ENCODE data around the gene FOXL1. TPM values are rescaled to one million over a fixed set of nuclear protein-coding genes. Genes with fewer than 3 reads are reported as not detected.

FOXL1 gene
- total RNA-seq, 1 donor, result 2.5 TPM

DNA sequence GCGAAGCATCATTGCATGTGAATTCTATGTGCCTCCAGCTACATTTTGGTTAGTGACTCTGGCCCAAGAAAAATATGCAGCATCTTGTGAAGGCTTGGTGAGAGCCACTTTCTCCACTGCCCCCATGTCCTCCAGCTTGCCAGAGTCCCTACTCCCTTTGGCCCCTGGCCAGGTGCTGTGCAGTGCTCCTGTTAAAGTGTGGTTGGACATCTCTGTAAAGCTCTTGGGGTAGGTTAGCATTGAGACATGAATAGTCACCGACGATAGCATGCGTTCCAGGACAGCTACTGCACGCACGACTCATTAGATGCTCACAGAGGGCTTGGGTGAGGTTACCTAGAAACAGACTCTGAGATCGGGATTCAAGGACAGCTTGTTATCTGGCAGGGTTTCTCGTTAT, 48.6 kb downstream of the FOXL1 start:
- no peak overlapping the region for H3K4me3 ChIP-seq (ENCODE audit: insufficient read depth, low read length)
- H3K4me2 ChIP-seq (ENCODE audit: insufficient read depth, low read length), result no peak overlapping the region
- TF ChIP-seq, protein P1, sequence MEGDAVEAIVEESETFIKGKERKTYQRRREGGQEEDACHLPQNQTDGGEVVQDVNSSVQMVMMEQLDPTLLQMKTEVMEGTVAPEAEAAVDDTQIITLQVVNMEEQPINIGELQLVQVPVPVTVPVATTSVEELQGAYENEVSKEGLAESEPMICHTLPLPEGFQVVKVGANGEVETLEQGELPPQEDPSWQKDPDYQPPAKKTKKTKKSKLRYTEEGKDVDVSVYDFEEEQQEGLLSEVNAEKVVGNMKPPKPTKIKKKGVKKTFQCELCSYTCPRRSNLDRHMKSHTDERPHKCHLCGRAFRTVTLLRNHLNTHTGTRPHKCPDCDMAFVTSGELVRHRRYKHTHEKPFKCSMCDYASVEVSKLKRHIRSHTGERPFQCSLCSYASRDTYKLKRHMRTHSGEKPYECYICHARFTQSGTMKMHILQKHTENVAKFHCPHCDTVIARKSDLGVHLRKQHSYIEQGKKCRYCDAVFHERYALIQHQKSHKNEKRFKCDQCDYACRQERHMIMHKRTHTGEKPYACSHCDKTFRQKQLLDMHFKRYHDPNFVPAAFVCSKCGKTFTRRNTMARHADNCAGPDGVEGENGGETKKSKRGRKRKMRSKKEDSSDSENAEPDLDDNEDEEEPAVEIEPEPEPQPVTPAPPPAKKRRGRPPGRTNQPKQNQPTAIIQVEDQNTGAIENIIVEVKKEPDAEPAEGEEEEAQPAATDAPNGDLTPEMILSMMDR (IDR thresholded peaks at IDR 0.05; ENCODE audit: extremely low read depth, low read depth, low read length), result no peak
- no peaks in the 10 kb centered on the region for H3K27me3 ChIP-seq (ENCODE audit: insufficient read depth, low read length)
- no peaks in the 10 kb centered on the region for H3K9me3 ChIP-seq (ENCODE audit: low read depth, low read length)
- H3K27ac ChIP-seq (ENCODE audit: low read depth, low read length), result no peak overlapping the region
- H3K79me2 ChIP-seq (ENCODE audit: insufficient read depth, low read length), result no peaks in the 10 kb centered on the region
- H3K4me1 ChIP-seq (ENCODE audit: insufficient read depth, low read length), result peaks cover 12% of the 10 kb centered on the region
- no peak for DNase-seq (ENCODE audit: insufficient read length, low spot score, missing footprints)
- H4K20me1 ChIP-seq (ENCODE audit: insufficient read depth, low read length), result no peaks in the 10 kb centered on the region
- no peak overlapping the region for H2AFZ ChIP-seq (ENCODE audit: low read length)
- no peaks in the 10 kb centered on the region for H3K36me3 ChIP-seq (ENCODE audit: insufficient read depth, low read length)

DNA sequence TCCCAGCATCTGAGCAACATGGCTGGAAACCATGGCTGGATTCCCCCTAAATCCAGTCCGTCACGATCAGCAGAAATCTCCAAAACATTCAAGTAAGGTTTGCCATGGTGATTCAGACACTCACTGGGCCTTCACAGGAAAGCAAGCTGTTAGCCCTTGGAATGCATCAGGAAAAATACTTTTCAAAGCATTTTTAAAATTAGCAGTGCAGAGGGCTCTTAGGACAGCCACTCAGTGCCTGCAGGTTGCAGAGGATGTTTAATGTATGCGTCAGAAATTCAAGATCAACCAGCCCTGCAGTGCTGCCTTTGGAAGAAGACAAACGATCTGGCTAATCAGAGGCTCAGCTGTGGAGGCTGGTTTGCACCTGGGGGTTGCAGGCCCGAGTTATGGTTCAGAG, 50.3 kb downstream of the FOXL1 start:
- Histone ChIP-seq H4K20me1 (ENCODE audit: insufficient read depth, low read length) (no peaks in the 10 kb centered on the region), H3K9me3 (ENCODE audit: low read depth, low read length) (no peaks in the 10 kb centered on the region), H3K36me3 (ENCODE audit: insufficient read depth, low read length) (no peaks in the 10 kb centered on the region), H3K27ac (ENCODE audit: low read depth, low read length) (peak overlapping the region; percentile 23), H3K79me2 (ENCODE audit: insufficient read depth, low read length) (peaks cover 3% of the 10 kb centered on the region), H3K4me2 (ENCODE audit: insufficient read depth, low read length) (no peak overlapping the region), H2AFZ (ENCODE audit: low read length) (no peak overlapping the region), H3K4me3 (ENCODE audit: insufficient read depth, low read length) (no peak overlapping the region), H3K27me3 (ENCODE audit: insufficient read depth, low read length) (no peaks in the 10 kb centered on the region), H3K4me1 (ENCODE audit: insufficient read depth, low read length) (peaks cover 18% of the 10 kb centered on the region)
- DNase-seq (ENCODE audit: insufficient read length, low spot score, missing footprints), result no peak
- TF ChIP-seq, protein P1 (IDR thresholded peaks at IDR 0.05; ENCODE audit: extremely low read depth, low read depth, low read length), result no peak

DNA sequence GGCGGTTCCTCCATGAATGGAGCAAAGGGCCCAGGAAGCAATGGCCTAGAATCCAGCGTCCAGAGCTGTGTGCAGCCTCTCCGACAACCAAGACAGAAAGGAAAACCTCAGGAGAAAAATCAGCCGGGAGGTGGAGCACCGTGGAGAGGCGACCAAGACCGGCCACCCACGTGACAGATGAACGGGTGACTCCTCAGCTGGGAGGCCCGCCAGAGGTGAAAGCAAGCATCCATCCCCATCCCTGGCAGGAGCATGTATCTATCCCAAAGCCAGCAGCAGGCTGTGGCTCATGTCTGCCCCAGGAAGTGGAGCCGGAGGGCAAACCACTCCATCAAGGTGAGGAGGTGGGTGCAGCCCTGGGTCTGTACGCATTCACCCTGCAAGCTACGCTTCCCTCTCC, 52.1 kb downstream of the FOXL1 start:
- Histone ChIP-seq H3K27me3 (ENCODE audit: insufficient read depth, low read length) (no peaks in the 10 kb centered on the region), H3K4me1 (ENCODE audit: insufficient read depth, low read length) (peaks cover 32% of the 10 kb centered on the region), H3K4me3 (ENCODE audit: insufficient read depth, low read length) (no peak overlapping the region), H4K20me1 (ENCODE audit: insufficient read depth, low read length) (no peaks in the 10 kb centered on the region), H3K9me3 (ENCODE audit: low read depth, low read length) (no peaks in the 10 kb centered on the region), H3K79me2 (ENCODE audit: insufficient read depth, low read length) (peaks cover 6% of the 10 kb centered on the region), H3K36me3 (ENCODE audit: insufficient read depth, low read length) (no peaks in the 10 kb centered on the region), H3K27ac (ENCODE audit: low read depth, low read length) (peak overlapping the region; percentile 88), H3K4me2 (ENCODE audit: insufficient read depth, low read length) (no peak overlapping the region), H2AFZ (ENCODE audit: low read length) (no peak overlapping the region)
- DNase-seq (ENCODE audit: insufficient read length, low spot score, missing footprints), result no peak
- TF ChIP-seq, protein P1 (IDR thresholded peaks at IDR 0.05; ENCODE audit: extremely low read depth, low read depth, low read length), result no peak

DNA sequence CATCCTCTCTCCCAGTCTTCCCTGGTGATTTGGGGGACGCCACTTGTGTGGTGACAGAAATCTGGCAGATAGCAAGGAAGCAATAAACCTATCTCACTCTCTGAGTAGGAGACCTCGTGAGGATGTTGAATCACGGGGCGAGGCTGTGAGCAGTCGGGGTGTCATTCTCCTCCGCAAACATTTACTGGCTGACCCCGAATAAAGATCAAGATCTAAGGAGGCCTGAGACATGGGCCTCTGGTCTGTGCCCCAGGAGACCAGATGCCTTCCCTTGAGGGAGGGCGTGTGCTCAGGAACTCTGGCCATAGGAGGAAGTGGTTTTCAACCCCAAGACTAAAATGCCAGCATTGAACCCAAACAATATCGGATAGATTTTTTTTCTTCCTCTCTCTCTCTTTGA, 53.1 kb downstream of the FOXL1 start:
- H3K79me2 ChIP-seq (ENCODE audit: insufficient read depth, low read length), result peaks cover 7% of the 10 kb centered on the region
- no peaks in the 10 kb centered on the region for H3K36me3 ChIP-seq (ENCODE audit: insufficient read depth, low read length)
- peak overlapping the region; percentile 23 for H2AFZ ChIP-seq (ENCODE audit: low read length)
- TF ChIP-seq, protein P1 (IDR thresholded peaks at IDR 0.05; ENCODE audit: extremely low read depth, low read depth, low read length), result no peak
- H3K4me3 ChIP-seq (ENCODE audit: insufficient read depth, low read length), result no peak overlapping the region
- no peaks in the 10 kb centered on the region for H3K9me3 ChIP-seq (ENCODE audit: low read depth, low read length)
- peak; percentile 97 for DNase-seq (ENCODE audit: insufficient read length, low spot score, missing footprints)
- peak overlapping the region; percentile 88 for H3K27ac ChIP-seq (ENCODE audit: low read depth, low read length)
- H3K27me3 ChIP-seq (ENCODE audit: insufficient read depth, low read length), result no peaks in the 10 kb centered on the region
- H3K4me1 ChIP-seq (ENCODE audit: insufficient read depth, low read length), result peaks cover 42% of the 10 kb centered on the region
- H4K20me1 ChIP-seq (ENCODE audit: insufficient read depth, low read length), result no peaks in the 10 kb centered on the region
- H3K4me2 ChIP-seq (ENCODE audit: insufficient read depth, low read length), result peak overlapping the region; percentile 34

Other genes with a start within 250 kb of the FOXL1 start
- gene FOXF1, start 68.0 kb upstream of the FOXL1 start, total RNA-seq, result not detected in 2 replicates
- gene MTHFSD, start 23.3 kb upstream of the FOXL1 start, total RNA-seq, result 18.5 and 20.3 TPM in 2 replicates
- 2.2 and 2.4 TPM in 2 replicates for gene FOXC2, start 11.7 kb upstream of the FOXL1 start, total RNA-seq

All from osteoblast (primary cell).